HCT116 (cell line): ENCODE data around the gene RGS7.

Experiments used
- CEBPB ChIP-seq: IDR thresholded peaks from 2 replicates; pipeline ENCODE4 v1.6.1; 2012; ENCODE audit warnings: low read depth
- CTCF ChIP-seq, 3 experiments: fragments of 200-600 bp in 1 of 3; sonication (generic) in 1 of 3; IDR thresholded peaks in 2 of 3; conservative IDR thresholded peaks in 1 of 3; 2 replicates each; pipeline ENCODE4 v1.5.1; 2012 to 2017; ENCODE audit warnings: low read depth in 2 of 3, low read length in 2 of 3, antibody characterized with exemption in 1 of 3, borderline replicate concordance in 1 of 3, control low read depth in 1 of 3, mild to moderate bottlenecking in 1 of 3, mixed read lengths in 1 of 3, mixed run types in 1 of 3, moderate library complexity in 1 of 3; ENCODE audit not compliant: insufficient read depth in 1 of 3
- ELF1 ChIP-seq: IDR thresholded peaks from 2 replicates; pipeline ENCODE4 v1.6.1; 2012; ENCODE audit warnings: low read depth, borderline replicate concordance
- EZH2 ChIP-seq: fragments of 200-600 bp; sonication (generic); IDR thresholded peaks from 2 replicates; pipeline ENCODE4 v1.6.1; 2017; ENCODE audit warnings: antibody characterized with exemption, mixed run types
- EZH2phosphoT487 ChIP-seq: fragments of 200-600 bp; IDR thresholded peaks from 2 replicates; pipeline ENCODE4 v1.6.1; 2018; ENCODE audit warnings: antibody characterized with exemption, borderline replicate concordance
- JUND ChIP-seq: IDR thresholded peaks from 2 replicates; pipeline ENCODE4 v1.6.1; 2012
- MAX ChIP-seq: IDR thresholded peaks from 2 replicates; pipeline ENCODE4 v1.6.1; 2012
- POLR2A ChIP-seq: IDR thresholded peaks from 2 replicates; pipeline ENCODE4 v1.7.0; 2011; ENCODE audit warnings: borderline replicate concordance; ENCODE audit not compliant: insufficient read depth, insufficient read length; ENCODE audit errors: extremely low read depth
- POLR2AphosphoS5 ChIP-seq: IDR thresholded peaks from 2 replicates; pipeline ENCODE4 v1.6.1; 2011; ENCODE audit warnings: mild to moderate bottlenecking, low read depth, low read length, moderate library complexity
- SP1 ChIP-seq: IDR thresholded peaks from 2 replicates; pipeline ENCODE4 v1.6.1; 2012; ENCODE audit warnings: low read depth
- TCF7L2 ChIP-seq: IDR thresholded peaks from 2 replicates; pipeline ENCODE4 v1.7.0; 2011; ENCODE audit warnings: borderline replicate concordance, inconsistent platforms; ENCODE audit not compliant: insufficient read depth, insufficient read length; ENCODE audit errors: extremely low read depth
- YY1 ChIP-seq: IDR thresholded peaks from 2 replicates; pipeline ENCODE4 v1.6.1; 2011; ENCODE audit warnings: low read length, low read depth, moderate library complexity, mild to moderate bottlenecking; ENCODE audit not compliant: insufficient replicate concordance; ENCODE audit errors: extremely low read depth
- ZFX ChIP-seq: fragments of 450-650 bp; IDR thresholded peaks from 2 replicates; pipeline ENCODE4 v1.6.1; 2017
- ZNF274 ChIP-seq: fragments of 200-500 bp; sonication (Bioruptor generic); IDR thresholded peaks from 2 replicates; pipeline ENCODE4 v1.6.1; 2014; ENCODE audit warnings: mild to moderate bottlenecking, low read depth, low read length, inconsistent platforms

DNA sequence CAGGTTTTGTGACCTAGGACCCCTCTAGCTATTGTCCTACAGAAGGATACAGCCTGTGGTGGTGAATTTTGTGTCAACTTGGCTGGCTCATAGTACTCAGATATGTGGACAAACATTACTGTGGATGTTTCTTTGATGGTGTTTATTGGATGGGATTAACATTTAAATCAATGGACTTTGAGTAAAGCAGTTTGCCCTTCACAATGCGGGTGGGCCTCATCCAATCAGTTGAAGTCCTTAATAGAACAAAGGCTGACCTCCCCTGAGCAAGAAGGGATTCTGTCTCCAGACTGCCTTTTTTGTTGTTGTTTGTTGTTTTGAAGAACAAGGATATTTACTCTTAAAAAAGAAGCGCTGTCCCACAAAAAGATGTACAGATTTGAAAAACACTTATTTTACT lies 535.1 kb downstream of the RGS7 start:
- TF ChIP-seq ELF1 = no peak
- TF ChIP-seq CEBPB = no peak
- TF ChIP-seq TCF7L2 = no peak
- no peak for TF ChIP-seq JUND
- TF ChIP-seq POLR2A = no peak
- no peak for TF ChIP-seq POLR2AphosphoS5
- no peak for TF ChIP-seq CTCF (IDR thresholded peaks at IDR 0.05 in 2 of 3, conservative IDR thresholded peaks at IDR 0.05 in 1 of 3; ENCODE audit: borderline replicate concordance in 1 of 3, insufficient read depth in 1 of 3, low read depth in 2 of 3, low read length in 2 of 3)
- no peak for TF ChIP-seq YY1
- no peak for TF ChIP-seq EZH2
- no peak for TF ChIP-seq EZH2phosphoT487
- no peak for TF ChIP-seq ZNF274
- TF ChIP-seq ZFX = no peak
- no peak for TF ChIP-seq MAX
- TF ChIP-seq SP1 = no peak
